ENCODE data around the gene FNDC3B.

GRCh38 chr3:172140499-172141391, 101.4 kb downstream of the FNDC3B start:
- TF ChIP-seq CTCF (IDR thresholded peaks at IDR 0.05) (no peak), POLR2A (IDR thresholded peaks at IDR 0.05) (no peak)

All from vagina (tissue), 2 donors.